GM12865 (cell line): ENCODE measurements around the gene MAPK4.
A peak's percentile ranks its signal among the peaks of the same experiment; 100 is the strongest.
"Not testable (repeated sequence)": the region's sequence is repeated elsewhere in the genome, so short reads cannot be mapped to it uniquely, and the experiment has no call there.

Experiments used
- DNase-seq: peaks from one replicate; pipeline ENCODE4 v3.0.0; 2010; ENCODE audit warnings: low read depth
- H3K4me3 ChIP-seq: 2 replicates; pipeline ENCODE4 v1.5.1; 2011; ENCODE audit warnings: mild to moderate bottlenecking, low read depth, low read length, control low read depth
- CTCF ChIP-seq: IDR thresholded peaks from 2 replicates; pipeline ENCODE4 v1.5.1; 2011; ENCODE audit warnings: low read length, control low read depth, low read depth, inconsistent platforms; ENCODE audit not compliant: insufficient read depth; ENCODE audit errors: missing control alignments

Gene MAPK4

GRCh38 chr18:50602466-50602865, 42.6 kb downstream of the MAPK4 start:
- TF ChIP-seq CTCF: no peak
- DNase-seq: no peak
- no peak overlapping the region for H3K4me3 ChIP-seq

GRCh38 chr18:50606609-50607008, 46.7 kb downstream of the MAPK4 start:
- DNase-seq: no peak
- no peak for TF ChIP-seq CTCF
- no peak overlapping the region for H3K4me3 ChIP-seq

GRCh38 chr18:50607378-50607926, 47.6 kb downstream of the MAPK4 start:
- no peak for DNase-seq
- H3K4me3 ChIP-seq: no peak overlapping the region
- TF ChIP-seq CTCF: no peak

- not testable (repeated sequence) for H3K4me3 ChIP-seq, DNase-seq
Observed at GRCh38 chr18:50609171-50609570, 49.3 kb downstream of the MAPK4 start.

GRCh38 chr18:50610349-50610748, 50.5 kb downstream of the MAPK4 start:
- H3K4me3 ChIP-seq: no peak overlapping the region
- DNase-seq: peak; percentile 26
- TF ChIP-seq CTCF: peak; percentile 31

GRCh38 chr18:50611529-50611941, 51.6 kb downstream of the MAPK4 start:
- H3K4me3 ChIP-seq: no peak overlapping the region
- TF ChIP-seq CTCF: no peak
- DNase-seq: no peak

- no peak for DNase-seq
- H3K4me3 ChIP-seq: no peak overlapping the region
- no peak for TF ChIP-seq CTCF
Observed at GRCh38 chr18:50614838-50615237, 55.0 kb downstream of the MAPK4 start.
